Fibroblast of lung (primary cell): ENCODE data around the gene LRRC42. TPM values are rescaled to one million over a fixed set of nuclear protein-coding genes. Genes with fewer than 3 reads are reported as not detected.
A peak's percentile ranks its signal among the peaks of the same experiment; 100 is the strongest.

Experiments
- DNase-seq, 2 donors: peaks; one replicate each; pipeline versions ENCODE4 v3.0.0 to v3.0.0-alpha.2; 2010; ENCODE audit warnings: low read depth in 2 of 2
- H2AFZ ChIP-seq: 2 replicates; pipeline ENCODE4 v1.5.1; 2012; ENCODE audit warnings: low read length, control low read depth, inconsistent platforms
- H3K27ac ChIP-seq: 2 replicates; pipeline ENCODE4 v1.5.1; 2011; ENCODE audit warnings: low read length, control low read depth; ENCODE audit not compliant: insufficient read depth
- H3K27me3 ChIP-seq: 2 replicates; pipeline ENCODE4 v1.5.1; 2011; ENCODE audit warnings: mild to moderate bottlenecking, low read length; ENCODE audit not compliant: control insufficient read depth, insufficient read depth
- H3K36me3 ChIP-seq: 2 replicates; pipeline ENCODE4 v1.5.1; 2011; ENCODE audit warnings: low read length; ENCODE audit not compliant: control insufficient read depth, insufficient read depth
- H3K4me1 ChIP-seq: 2 replicates; pipeline ENCODE4 v1.5.1; 2011; ENCODE audit warnings: low read length; ENCODE audit not compliant: control insufficient read depth, insufficient read depth; ENCODE audit errors: extremely low read depth
- H3K4me2 ChIP-seq: 2 replicates; pipeline ENCODE4 v1.5.1; 2011; ENCODE audit warnings: low read length, control low read depth; ENCODE audit not compliant: insufficient read depth; ENCODE audit errors: extremely low read depth
- H3K4me3 ChIP-seq, 4 experiments: fragments of 200-600 bp in 1 of 4; sonication (generic) in 1 of 4; replicated peaks in 1 of 4; 2 replicates each; pipeline ENCODE4 v1.5.1; 2011 to 2016; ENCODE audit warnings: low read length in 4 of 4, low read depth in 3 of 4, mild to moderate bottlenecking in 3 of 4, control low read depth in 2 of 4, inconsistent platforms in 1 of 4, mixed read lengths in 1 of 4; ENCODE audit not compliant: insufficient read depth in 1 of 4; ENCODE audit errors: control extremely low read depth in 1 of 4
- H3K79me2 ChIP-seq: 2 replicates; pipeline ENCODE4 v1.5.1; 2012; ENCODE audit warnings: mild to moderate bottlenecking, low read length, inconsistent platforms; ENCODE audit not compliant: control insufficient read depth, insufficient read depth
- H3K9ac ChIP-seq: 2 replicates; pipeline ENCODE4 v1.5.1; 2011; ENCODE audit warnings: mild to moderate bottlenecking, low read length, control low read depth; ENCODE audit not compliant: insufficient read depth
- H3K9me3 ChIP-seq: 2 replicates; pipeline ENCODE4 v1.5.1; 2012; ENCODE audit warnings: low read depth, low read length; ENCODE audit not compliant: control insufficient read depth, insufficient read depth
- H4K20me1 ChIP-seq: 2 replicates; pipeline ENCODE4 v1.5.1; 2011; ENCODE audit warnings: low read length; ENCODE audit not compliant: control insufficient read depth, insufficient read depth; ENCODE audit errors: extremely low read depth
- CTCF ChIP-seq, 2 donors: IDR thresholded peaks in 1 of 2; conservative IDR thresholded peaks in 1 of 2; 1 replicate in 1 of 2; 2 replicates in 1 of 2; pipeline ENCODE4 v1.5.1; 2011 to 2012; ENCODE audit warnings: low read length in 2 of 2, control low read depth in 1 of 2, inconsistent platforms in 1 of 2, low read depth in 1 of 2, mild to moderate bottlenecking in 1 of 2
- EZH2 ChIP-seq: IDR thresholded peaks from 2 replicates; pipeline ENCODE4 v1.5.1; 2012; ENCODE audit warnings: low read length, control low read depth, mild to moderate bottlenecking; ENCODE audit errors: missing control alignments
- polyA plus RNA-seq, 2 donors: library from polyadenylated mRNA; depleted of rRNA in 1 of 2; stranded (reverse) in 1 of 2; unstranded in 1 of 2; fragments of >200 nt; gene quantifications; 2 replicates each; pipeline ENCODE4 v1.2.1, GENCODE V29; 2011 to 2012; ENCODE audit warnings: missing spikeins in 1 of 2
- total RNA-seq: library from RNA; depleted of rRNA; stranded (reverse); fragments of >200 nt; gene quantifications from 2 replicates; pipeline ENCODE4 v1.2.1, GENCODE V29; 2014

LRRC42 gene
- total and polyA plus RNA-seq, 2 donors (not counting 1 experiment from before 2014, with no cell fraction given) = 34.0 to 50.2 TPM

- no peak overlapping the region for H3K4me2 ChIP-seq
- H3K9me3 ChIP-seq = no peaks in the 10 kb centered on the region
- no peak overlapping the region for H3K27ac ChIP-seq
These were observed 25.6 kb downstream of the LRRC42 start for GRCh38 chr1:53971718-53972117.

GRCh38 chr1:53975861-53976260 is 29.7 kb downstream of the LRRC42 start:
- no peak overlapping the region for H3K4me2 ChIP-seq
- H3K4me3 ChIP-seq = no peak overlapping the region
- H3K27me3 ChIP-seq = no peaks in the 10 kb centered on the region
- no peak overlapping the region for H3K27ac ChIP-seq
- no peak for DNase-seq
- no peaks in the 10 kb centered on the region for H3K4me1 ChIP-seq
- H3K79me2 ChIP-seq = no peaks in the 10 kb centered on the region
- H3K9ac ChIP-seq = no peak overlapping the region
- no peaks in the 10 kb centered on the region for H3K9me3 ChIP-seq
- H4K20me1 ChIP-seq = no peaks in the 10 kb centered on the region
- no peak overlapping the region for H2AFZ ChIP-seq
- TF ChIP-seq EZH2 (no peak), CTCF (conservative IDR thresholded peaks at IDR 0.05 in 1 of 2, IDR thresholded peaks at IDR 0.05 in 1 of 2; ENCODE audit: low read depth in 1 of 2, low read length in 2 of 2) (no peak)
- no peaks in the 10 kb centered on the region for H3K36me3 ChIP-seq

More at GRCh38 chr1:53971718-53972117, 25.6 kb downstream of the LRRC42 start:
- Histone ChIP-seq H2AFZ (no peak overlapping the region), H3K36me3 (peaks cover 2% of the 10 kb centered on the region), H3K79me2 (no peaks in the 10 kb centered on the region), H3K4me1 (no peaks in the 10 kb centered on the region), H3K27me3 (no peaks in the 10 kb centered on the region), H3K9ac (no peak overlapping the region), H3K4me3 (no peak overlapping the region), H4K20me1 (no peaks in the 10 kb centered on the region)
- TF ChIP-seq CTCF (conservative IDR thresholded peaks at IDR 0.05 in 1 of 2, IDR thresholded peaks at IDR 0.05 in 1 of 2; ENCODE audit: low read depth in 1 of 2, low read length in 2 of 2) (no peak), EZH2 (no peak)
- DNase-seq = peak in 1 of 2 donors; percentile 62

- H3K4me1 ChIP-seq = peaks cover 2% of the 10 kb centered on the region
- no peak overlapping the region for H3K27ac ChIP-seq
- no peaks in the 10 kb centered on the region for H3K27me3 ChIP-seq
- no peak overlapping the region for H3K9ac ChIP-seq
- no peak overlapping the region for H3K4me3 ChIP-seq
- no peaks in the 10 kb centered on the region for H3K36me3 ChIP-seq
- H4K20me1 ChIP-seq = no peaks in the 10 kb centered on the region
- DNase-seq = no peak
- no peak overlapping the region for H2AFZ ChIP-seq
- no peaks in the 10 kb centered on the region for H3K79me2 ChIP-seq
- no peak overlapping the region for H3K4me2 ChIP-seq
- TF ChIP-seq EZH2 = no peak
- TF ChIP-seq CTCF (conservative IDR thresholded peaks at IDR 0.05 in 1 of 2, IDR thresholded peaks at IDR 0.05 in 1 of 2; ENCODE audit: low read depth in 1 of 2, low read length in 2 of 2) = no peak
- H3K9me3 ChIP-seq = no peaks in the 10 kb centered on the region
These were observed 33.7 kb downstream of the LRRC42 start for GRCh38 chr1:53979712-53980450.
